Measurements from ENCODE around the gene XPC.

Gene XPC

DNA sequence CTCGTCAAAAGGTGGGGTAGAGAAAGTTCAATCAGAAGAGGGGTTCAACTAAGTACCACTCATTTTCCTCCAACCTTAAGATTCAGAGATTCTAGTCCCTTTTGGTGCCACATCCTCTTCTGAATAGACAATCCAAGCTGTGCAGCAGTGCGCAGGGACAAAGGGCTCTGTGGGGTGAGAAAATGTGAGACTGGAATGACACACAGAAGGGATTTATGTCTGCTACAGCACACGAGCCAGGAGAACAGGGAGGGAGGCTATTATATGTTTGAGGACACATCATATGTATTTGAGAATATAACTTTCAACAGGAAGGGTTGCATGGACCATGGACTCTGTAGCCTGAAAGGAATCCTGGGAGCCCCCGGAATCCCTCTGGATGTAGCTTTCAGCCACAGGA is 33.2 kb upstream of the XPC start:
- Histone ChIP-seq H3K27me3 (ENCODE audit: insufficient read depth, low read length) (no peaks in the 10 kb centered on the region), H3K4me1 (ENCODE audit: insufficient read depth, low read length, severe bottlenecking) (no peaks in the 10 kb centered on the region), H3K27ac (ENCODE audit: low read depth, low read length, poor library complexity, severe bottlenecking) (no peak overlapping the region), H3K36me3 (ENCODE audit: insufficient read depth, low read length) (no peaks in the 10 kb centered on the region), H3F3A (ENCODE audit: insufficient read depth, low read length) (no peaks in the 10 kb centered on the region), H3K9me3 (ENCODE audit: low read length) (no peaks in the 10 kb centered on the region), H3K9ac (ENCODE audit: low read length) (no peak overlapping the region), H3K79me2 (ENCODE audit: insufficient read depth, low read length) (no peaks in the 10 kb centered on the region), H4K20me1 (ENCODE audit: insufficient read depth, low read length) (no peaks in the 10 kb centered on the region), H2AFZ (ENCODE audit: low read length) (no peak overlapping the region), H3K4me2 (ENCODE audit: low read length) (no peak overlapping the region), H3K4me3 (ENCODE audit: low read depth, low read length, poor library complexity, severe bottlenecking) (no peak overlapping the region), H3K9me2 (ENCODE audit: low read depth, low read length) (no peaks in the 10 kb centered on the region)
- TF ChIP-seq EZH2 (IDR thresholded peaks at IDR 0.05; ENCODE audit: borderline replicate concordance, low read length) (no peak), CTCF (IDR thresholded peaks at IDR 0.05; ENCODE audit: low read length) (no peak)

DNA sequence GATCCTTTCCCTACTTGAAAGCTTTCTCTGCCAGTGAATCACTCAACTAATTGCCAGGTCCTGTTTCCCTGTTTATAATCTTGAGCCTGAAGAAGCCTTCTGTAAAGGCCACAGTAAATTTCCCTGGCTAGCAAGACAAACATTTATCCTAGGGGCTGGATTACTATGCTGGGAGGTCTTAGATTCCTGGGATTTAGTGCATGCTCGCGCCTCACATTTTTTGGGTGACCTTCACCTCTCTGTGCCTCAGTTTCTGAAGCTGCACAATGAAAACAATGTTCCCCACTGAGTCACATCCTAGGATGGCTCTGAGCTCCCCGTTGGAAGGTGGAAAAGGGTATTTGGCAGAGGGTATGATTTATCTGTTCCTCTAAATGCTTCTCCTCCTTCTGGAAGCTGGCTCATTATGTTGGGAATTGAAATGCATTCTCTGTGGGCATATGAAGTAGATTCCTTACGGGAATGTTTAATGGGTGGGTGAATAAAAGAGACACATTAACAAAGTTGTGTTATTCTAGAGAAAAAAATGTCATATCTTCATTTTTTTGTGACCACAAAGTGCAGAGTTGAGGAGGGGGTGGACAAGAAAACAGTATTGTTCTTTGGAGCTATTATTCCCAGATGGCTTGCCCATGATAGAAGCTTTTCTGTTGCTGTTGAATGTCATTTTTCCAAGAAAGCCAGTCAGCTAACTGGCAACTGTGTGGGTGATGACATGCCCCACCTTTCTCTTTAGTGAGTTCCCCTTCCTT is 32.6 kb upstream of the XPC start:
- no peaks in the 10 kb centered on the region for H3K79me2 ChIP-seq (ENCODE audit: insufficient read depth, low read length)
- no peak for TF ChIP-seq CTCF (IDR thresholded peaks at IDR 0.05; ENCODE audit: low read length)
- no peak for TF ChIP-seq EZH2 (IDR thresholded peaks at IDR 0.05; ENCODE audit: borderline replicate concordance, low read length)
- H3K36me3 ChIP-seq (ENCODE audit: insufficient read depth, low read length): no peaks in the 10 kb centered on the region
- no peaks in the 10 kb centered on the region for H3K9me2 ChIP-seq (ENCODE audit: low read depth, low read length)
- no peak overlapping the region for H3K4me2 ChIP-seq (ENCODE audit: low read length)
- H3K4me3 ChIP-seq (ENCODE audit: low read depth, low read length, poor library complexity, severe bottlenecking): no peak overlapping the region
- no peak overlapping the region for H2AFZ ChIP-seq (ENCODE audit: low read length)
- H3K9me3 ChIP-seq (ENCODE audit: low read length): no peaks in the 10 kb centered on the region
- H3K27me3 ChIP-seq (ENCODE audit: insufficient read depth, low read length): no peaks in the 10 kb centered on the region
- H3K4me1 ChIP-seq (ENCODE audit: insufficient read depth, low read length, severe bottlenecking): no peaks in the 10 kb centered on the region
- no peak overlapping the region for H3K9ac ChIP-seq (ENCODE audit: low read length)
- H4K20me1 ChIP-seq (ENCODE audit: insufficient read depth, low read length): no peaks in the 10 kb centered on the region
- no peak overlapping the region for H3K27ac ChIP-seq (ENCODE audit: low read depth, low read length, poor library complexity, severe bottlenecking)
- no peaks in the 10 kb centered on the region for H3F3A ChIP-seq (ENCODE audit: insufficient read depth, low read length)

DNA sequence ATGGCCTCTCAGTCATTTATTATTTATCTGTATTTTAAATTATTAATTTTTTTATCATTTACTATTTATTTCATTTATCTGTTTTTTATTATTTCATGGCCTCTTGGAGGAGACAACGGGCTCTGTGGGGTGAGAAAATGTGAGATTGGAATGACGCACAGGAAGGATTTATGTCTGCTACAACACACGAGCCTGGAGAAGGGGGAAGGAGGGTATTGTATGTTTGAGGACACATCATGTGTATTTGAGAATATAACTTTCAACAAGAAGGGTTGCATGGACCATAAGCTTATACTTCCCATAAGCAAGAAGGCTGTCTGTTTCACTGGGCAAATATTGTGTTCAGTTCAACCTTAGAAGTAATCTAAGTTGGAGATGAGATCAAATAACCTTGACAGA is 31.9 kb upstream of the XPC start:
- no peaks in the 10 kb centered on the region for H3F3A ChIP-seq (ENCODE audit: insufficient read depth, low read length)
- no peak overlapping the region for H3K4me2 ChIP-seq (ENCODE audit: low read length)
- no peaks in the 10 kb centered on the region for H3K9me2 ChIP-seq (ENCODE audit: low read depth, low read length)
- H3K27me3 ChIP-seq (ENCODE audit: insufficient read depth, low read length): no peaks in the 10 kb centered on the region
- H3K36me3 ChIP-seq (ENCODE audit: insufficient read depth, low read length): no peaks in the 10 kb centered on the region
- no peak overlapping the region for H3K27ac ChIP-seq (ENCODE audit: low read depth, low read length, poor library complexity, severe bottlenecking)
- no peak overlapping the region for H3K9ac ChIP-seq (ENCODE audit: low read length)
- no peaks in the 10 kb centered on the region for H3K79me2 ChIP-seq (ENCODE audit: insufficient read depth, low read length)
- no peaks in the 10 kb centered on the region for H4K20me1 ChIP-seq (ENCODE audit: insufficient read depth, low read length)
- no peaks in the 10 kb centered on the region for H3K4me1 ChIP-seq (ENCODE audit: insufficient read depth, low read length, severe bottlenecking)
- H2AFZ ChIP-seq (ENCODE audit: low read length): no peak overlapping the region
- H3K4me3 ChIP-seq (ENCODE audit: low read depth, low read length, poor library complexity, severe bottlenecking): no peak overlapping the region
- H3K9me3 ChIP-seq (ENCODE audit: low read length): no peaks in the 10 kb centered on the region
- TF ChIP-seq EZH2 (IDR thresholded peaks at IDR 0.05; ENCODE audit: borderline replicate concordance, low read length) (no peak), CTCF (IDR thresholded peaks at IDR 0.05; ENCODE audit: low read length) (no peak)
